GM18526 (cell line): Measurements from ENCODE around the gene MTG2.

Source experiments
- POLR2A ChIP-seq: IDR thresholded peaks from 3 replicates; pipeline ENCODE4 v1.6.1; 2011; ENCODE audit not compliant: insufficient read length; ENCODE audit errors: extremely low read depth

The MTG2 gene

GRCh38 chr20:62183426-62184142, 756 bp downstream of the MTG2 start:
- TF ChIP-seq POLR2A, result no peak

DNA sequence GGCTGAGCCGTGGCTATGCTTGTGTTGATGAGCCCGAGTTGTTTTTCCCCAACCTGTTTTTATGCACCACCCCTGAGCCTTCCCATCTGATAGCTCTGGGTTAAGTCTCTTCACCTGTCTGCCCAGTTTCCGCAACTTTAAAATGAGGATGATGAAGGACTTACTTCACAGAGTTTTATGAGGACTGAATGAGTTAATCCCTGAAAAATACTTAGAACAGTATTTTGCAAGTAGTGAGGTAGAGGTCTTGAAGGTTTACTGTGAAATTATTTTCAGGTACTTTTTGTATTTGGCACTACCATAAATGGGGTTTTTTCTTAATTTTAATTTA, 3.2 kb downstream of the MTG2 start:
- TF ChIP-seq POLR2A, result no peak

GRCh38 chr20:62186887-62187866, 4.3 kb downstream of the MTG2 start:
- TF ChIP-seq POLR2A, result no peak

DNA sequence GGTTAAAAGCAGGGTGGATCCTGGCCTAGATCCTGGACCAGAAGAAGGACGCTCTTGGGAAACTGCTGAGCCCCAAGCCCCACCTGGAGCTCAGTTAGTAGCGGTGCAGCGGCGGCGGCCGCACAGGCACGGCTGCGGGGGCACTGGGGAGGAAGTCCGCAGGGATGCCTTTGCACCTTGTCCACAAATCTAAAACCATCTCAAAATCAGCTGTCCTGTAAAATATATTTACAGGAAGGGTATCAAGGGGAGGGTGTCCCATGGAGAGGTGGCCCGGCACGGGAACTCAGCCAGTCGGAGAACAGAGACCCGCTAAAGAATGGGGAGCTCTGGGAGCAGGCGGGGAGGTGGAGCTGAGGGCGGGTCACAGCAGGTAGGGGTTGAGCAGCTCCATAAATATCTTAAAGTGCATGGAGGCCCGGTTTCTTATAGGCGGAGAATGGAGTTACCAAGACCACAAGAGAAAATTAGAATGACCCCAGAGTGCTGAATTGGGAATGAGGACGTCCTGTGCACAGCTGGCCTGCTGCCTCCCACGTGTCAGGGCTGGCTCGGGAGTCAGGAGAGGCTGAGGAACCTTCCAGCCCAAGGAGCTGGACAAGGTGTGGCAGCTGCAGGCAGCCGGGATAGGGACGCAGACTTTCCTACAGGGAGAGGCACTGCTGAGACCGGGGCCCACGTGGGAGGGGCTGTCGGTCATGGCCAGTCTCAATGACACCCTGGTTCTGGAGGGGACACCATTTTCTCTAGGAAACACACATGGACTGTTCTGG, 8.0 kb downstream of the MTG2 start:
- no peak for TF ChIP-seq POLR2A

DNA sequence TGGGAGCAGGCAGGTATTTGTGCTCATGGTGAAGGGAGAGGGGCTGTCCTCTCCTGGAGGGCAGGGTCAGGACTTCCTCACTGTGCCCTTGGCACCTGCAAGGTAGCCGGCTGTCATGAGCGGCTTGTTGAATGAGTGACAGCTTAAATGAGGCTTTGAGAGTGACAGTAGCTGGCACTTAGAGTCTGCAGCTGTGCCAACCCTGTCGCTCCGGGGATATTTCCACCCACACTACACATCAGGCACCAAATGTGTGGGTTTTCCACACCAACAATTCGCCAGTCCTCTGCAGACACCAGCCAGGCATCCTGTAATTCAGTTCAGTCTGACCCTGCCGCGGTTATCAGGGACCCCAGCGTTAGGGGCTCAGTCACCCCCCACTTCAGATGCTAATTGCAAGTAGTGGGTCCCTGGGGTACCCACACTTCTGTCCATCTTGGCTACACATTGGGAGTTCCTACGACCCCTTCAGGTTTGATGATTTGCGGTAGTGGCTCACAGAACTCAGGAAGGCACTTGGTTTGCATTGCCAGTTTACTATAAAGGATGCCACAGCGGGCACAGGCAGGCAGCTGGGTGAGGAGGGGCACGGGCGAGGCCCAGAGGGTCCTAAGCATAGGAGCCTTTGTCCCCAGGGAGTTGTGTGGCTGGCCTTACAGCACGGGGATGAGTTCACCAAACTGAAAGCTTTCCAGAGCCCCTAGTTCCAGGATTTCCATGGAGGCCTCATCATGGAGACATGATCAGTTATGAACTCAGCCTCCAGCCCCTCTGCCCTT, 9.1 kb downstream of the MTG2 start:
- TF ChIP-seq POLR2A, result no peak

GRCh38 chr20:62192635-62193034, 9.8 kb downstream of the MTG2 start:
- no peak for TF ChIP-seq POLR2A

DNA sequence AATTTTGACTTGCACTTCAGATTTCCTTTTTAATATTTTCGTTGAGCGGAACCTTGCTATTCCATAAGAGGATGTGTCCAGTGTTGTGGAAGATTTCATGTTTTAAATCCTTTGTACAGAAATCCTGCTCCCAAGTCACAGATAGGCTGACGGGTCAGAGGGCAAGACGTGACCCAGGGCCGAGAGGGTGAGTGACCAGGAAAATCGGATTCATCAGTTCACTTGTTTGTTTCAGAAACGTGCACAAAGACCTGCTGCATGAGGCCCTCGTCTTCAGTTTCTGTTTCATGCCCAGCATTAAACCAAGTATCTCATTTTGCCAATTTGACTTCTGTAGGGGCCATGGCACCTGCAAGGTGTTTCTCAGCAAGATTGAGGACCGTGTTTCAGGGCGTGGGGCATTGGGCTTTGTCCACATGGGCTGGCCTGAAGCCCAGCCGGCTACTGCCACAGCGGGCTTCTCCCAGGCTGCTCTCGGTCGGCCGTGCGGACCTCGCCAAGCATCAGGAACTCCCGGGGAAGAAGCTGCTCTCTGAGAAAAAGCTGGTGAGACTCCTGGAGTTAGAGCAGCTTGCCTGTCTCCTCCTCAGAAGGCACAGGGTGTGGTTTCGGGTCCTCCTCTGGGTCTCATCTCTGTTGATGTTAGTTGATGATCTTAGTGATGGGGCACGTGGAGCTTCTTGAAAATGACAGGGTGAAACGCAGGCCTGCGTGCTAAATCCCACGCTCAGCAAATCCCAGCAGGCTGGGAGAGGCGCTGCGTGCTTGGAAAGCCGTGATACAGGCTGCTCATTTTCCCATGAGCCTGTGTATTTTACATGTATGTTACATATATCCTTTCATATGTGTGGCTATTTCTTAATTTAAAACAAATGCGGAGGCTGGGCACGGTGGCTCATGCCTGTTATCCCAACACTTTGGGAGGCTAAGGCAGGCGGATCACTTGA, 10.5 kb downstream of the MTG2 start:
- no peak for TF ChIP-seq POLR2A

DNA sequence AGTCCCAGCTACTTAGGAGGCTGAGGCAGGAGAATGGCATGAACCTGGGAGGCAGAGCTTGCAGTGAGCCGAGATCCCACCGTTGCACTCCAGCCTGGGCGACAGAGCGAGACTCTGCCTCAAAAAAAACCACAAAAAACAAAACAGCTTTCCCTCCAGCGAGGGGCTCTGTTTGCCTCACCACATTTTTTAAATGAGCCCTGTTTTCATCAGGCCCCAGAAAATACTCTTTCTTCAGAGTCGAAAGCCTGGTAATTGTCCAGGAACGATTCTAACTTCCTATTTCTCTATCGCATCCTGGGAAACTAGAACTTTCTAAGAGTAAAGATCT, 12.2 kb downstream of the MTG2 start:
- TF ChIP-seq POLR2A, result no peak

DNA sequence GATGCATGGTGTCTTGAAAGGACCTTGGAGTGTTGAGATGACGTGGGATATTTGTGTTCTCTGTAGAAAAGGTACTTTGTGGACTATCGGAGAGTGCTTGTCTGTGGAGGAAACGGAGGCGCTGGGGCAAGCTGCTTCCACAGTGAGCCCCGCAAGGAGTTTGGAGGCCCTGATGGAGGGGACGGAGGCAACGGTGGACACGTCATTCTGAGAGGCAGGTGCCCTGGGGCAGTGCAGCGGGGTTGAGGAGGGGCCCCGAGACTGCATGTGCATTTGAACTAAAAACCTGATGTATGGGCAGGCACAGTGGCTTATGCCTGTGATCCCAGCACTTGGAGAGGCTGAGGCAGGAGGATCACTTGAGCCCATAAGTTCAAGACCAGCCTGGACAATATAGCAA, 12.9 kb downstream of the MTG2 start:
- TF ChIP-seq POLR2A, result no peak

DNA sequence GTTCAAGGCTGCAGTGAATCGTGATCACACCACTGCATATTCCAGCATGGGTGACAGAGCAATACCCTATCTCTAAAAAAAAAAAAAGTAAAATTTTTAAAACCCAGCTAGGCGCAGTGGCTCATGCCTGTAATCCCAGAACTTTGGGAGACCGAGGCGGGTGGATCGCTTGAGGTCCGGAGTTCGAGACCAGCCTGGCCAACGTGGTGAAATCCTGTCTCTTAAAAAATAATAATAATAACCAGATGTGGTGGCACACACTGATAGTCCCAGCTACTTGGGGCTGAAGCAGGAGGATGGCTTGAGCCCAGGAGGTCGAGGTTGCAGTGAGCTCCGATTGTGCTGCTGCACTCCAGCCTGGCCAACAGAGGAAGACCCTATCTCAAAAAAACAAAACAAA, 13.5 kb downstream of the MTG2 start:
- TF ChIP-seq POLR2A, result no peak

GRCh38 chr20:62197311-62197710, 14.5 kb downstream of the MTG2 start:
- TF ChIP-seq POLR2A, result no peak

DNA sequence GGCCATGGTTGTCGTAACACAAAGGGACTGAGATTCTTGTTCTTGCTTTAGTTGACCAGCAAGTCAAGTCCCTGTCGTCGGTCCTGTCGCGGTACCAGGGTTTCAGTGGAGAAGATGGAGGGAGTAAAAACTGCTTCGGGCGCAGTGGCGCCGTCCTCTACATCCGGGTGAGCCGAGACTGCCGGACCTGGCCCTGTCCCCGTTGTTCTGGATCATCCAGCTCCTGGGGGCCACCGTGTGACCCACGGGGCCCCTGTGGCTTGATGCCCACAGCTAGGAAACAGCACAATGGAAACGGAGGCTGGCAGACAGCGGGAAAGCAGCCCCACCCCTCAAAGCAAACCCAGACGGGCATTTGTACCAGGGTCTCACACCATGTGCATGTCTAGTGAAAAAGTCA, 15.0 kb downstream of the MTG2 start:
- no peak for TF ChIP-seq POLR2A

DNA sequence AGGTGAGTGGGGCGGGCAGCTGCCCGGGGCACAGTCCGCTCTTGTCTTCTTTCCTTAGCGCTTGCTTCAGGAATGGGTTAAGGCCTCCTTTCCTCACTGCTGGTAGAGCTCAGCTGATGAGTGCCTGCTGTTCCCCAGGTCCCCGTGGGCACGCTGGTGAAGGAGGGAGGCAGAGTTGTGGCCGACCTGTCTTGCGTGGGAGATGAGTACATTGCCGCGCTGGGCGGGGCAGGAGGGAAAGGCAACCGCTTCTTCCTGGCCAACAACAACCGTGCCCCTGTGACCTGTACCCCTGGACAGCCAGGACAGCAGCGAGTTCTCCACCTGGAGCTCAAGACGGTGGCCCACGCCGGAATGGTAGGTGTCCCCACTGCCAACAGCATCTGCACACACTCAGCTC, 15.7 kb downstream of the MTG2 start:
- TF ChIP-seq POLR2A, result no peak

DNA sequence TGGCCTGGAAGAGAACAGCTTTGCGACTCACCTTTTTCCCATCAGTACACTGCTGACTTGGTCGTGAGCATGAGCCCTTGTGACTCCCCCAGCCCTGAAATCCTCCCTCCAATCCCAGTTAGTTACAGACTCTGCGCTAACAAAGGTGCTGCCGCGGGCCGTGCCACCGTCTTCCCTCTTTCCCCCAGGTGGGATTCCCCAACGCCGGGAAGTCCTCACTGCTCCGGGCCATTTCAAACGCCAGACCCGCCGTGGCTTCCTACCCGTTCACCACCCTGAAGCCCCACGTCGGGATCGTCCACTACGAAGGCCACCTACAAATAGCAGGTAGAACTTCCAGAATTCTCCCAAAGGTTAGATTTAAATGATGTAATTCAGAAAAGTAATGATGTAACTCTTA, 16.1 kb downstream of the MTG2 start:
- TF ChIP-seq POLR2A, result no peak

DNA sequence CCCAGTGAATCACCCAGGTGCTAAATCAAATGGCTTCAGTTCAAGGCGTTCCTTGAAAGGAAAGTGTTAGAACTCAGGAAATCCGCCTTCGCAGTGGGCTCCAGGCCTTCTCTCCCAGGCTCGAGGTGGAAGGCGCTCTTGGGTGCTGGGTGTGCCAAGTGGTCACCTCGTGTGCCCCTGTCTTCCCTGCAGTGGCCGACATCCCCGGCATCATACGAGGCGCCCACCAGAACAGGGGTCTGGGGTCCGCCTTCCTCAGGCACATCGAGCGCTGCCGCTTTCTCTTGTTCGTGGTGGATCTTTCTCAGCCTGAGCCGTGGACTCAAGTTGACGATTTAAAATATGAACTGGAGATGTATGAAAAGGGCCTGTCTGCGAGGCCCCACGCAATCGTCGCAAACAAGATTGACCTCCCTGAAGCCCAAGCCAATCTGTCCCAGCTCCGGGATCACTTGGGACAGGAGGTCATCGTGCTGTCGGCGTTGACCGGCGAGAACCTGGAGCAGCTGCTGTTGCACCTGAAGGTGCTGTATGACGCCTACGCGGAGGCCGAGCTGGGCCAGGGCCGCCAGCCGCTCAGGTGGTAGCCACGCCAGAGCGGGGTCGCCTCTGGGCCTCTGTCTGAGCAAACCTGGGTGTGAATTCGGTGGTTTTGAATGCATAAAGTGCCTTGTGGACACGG, 17.8 kb downstream of the MTG2 start:
- no peak for TF ChIP-seq POLR2A
